HG02840 (cell line): ENCODE results near the gene STEAP3.

ENCODE experiments used
- ATAC-seq: cut with Tn5 transposase; IDR thresholded peaks from one replicate; pipeline ENCODE4 v1.9.1; 2021; ENCODE audit warnings: mild to moderate bottlenecking, moderate library complexity, moderate number of reproducible peaks; ENCODE audit not compliant: unreplicated experiment, low FRiP score

The STEAP3 gene

DNA sequence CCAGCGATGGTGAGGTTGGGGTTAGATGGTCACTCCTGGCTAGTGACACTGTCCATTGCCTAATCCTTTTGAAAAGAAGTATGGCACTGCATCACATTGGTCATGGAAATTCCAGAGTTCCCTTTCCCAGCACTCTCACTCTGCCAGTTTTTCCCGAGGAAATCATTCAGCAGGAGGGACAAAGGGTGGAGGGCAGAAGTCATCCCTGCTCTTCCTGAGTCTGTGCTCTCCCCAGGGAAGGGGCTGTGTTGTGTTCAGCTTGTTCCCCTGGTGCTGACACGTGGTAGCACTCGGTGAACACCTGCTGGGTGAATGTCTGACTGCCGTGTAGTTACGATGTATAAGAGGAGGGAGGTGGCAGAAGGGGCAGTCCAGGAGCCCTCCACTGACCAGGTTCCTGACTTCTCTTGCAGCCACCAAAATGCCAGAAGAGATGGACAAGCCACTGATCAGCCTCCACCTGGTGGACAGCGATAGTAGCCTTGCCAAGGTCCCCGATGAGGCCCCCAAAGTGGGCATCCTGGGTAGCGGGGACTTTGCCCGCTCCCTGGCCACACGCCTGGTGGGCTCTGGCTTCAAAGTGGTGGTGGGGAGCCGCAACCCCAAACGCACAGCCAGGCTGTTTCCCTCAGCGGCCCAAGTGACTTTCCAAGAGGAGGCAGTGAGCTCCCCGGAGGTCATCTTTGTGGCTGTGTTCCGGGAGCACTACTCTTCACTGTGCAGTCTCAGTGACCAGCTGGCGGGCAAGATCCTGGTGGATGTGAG, 21.6 kb downstream of the STEAP3 start:
- no peak for ATAC-seq

GRCh38 chr2:119245841-119246230, 22.2 kb downstream of the STEAP3 start:
- ATAC-seq = no peak

DNA sequence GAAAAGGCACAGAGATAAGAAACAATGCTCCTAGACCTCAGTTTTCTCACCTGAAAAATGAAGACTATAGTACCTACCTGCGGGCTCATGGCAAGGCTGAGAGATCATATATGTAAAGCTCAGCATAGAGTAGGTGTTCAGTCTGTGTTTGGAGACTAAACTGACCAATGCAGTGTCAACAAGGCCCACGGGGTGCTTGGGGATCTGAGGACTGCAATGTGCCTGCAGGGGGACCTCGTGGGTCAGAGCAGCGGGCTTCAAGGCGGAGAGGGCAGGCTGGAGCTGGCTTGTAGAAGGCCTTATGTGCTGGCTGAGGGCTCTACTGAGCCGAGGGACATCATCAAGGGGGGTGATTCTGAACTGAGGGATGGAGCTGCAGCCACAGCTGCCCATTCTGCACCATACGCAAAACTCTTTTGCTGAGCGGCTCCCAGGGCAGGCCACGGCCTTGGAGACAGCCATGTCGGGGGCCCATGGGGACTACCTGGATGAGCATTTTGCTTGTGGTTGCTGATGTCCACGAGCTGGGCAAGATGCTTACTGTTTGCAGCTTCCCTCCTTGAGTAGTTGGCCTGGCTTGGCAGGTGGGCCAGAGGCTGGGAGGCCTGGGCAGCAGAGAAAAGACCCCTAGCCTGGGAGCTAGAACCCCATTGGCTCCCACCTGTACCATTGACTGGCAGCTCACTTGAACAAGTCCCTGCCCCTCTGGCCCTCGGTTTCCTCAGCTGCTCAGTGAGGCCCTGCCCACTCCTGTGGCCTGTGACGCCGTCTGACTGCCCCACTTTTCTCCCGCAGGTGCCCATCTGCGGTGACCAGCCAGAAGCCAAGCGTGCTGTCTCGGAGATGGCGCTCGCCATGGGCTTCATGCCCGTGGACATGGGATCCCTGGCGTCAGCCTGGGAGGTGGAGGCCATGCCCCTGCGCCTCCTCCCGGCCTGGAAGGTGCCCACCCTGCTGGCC, 23.5 kb downstream of the STEAP3 start:
- no peak for ATAC-seq

DNA sequence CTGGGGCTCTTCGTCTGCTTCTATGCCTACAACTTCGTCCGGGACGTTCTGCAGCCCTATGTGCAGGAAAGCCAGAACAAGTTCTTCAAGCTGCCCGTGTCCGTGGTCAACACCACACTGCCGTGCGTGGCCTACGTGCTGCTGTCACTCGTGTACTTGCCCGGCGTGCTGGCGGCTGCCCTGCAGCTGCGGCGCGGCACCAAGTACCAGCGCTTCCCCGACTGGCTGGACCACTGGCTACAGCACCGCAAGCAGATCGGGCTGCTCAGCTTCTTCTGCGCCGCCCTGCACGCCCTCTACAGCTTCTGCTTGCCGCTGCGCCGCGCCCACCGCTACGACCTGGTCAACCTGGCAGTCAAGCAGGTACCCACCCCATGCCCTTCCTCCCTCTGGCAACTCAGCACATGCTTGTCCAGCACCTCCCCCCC, 24.2 kb downstream of the STEAP3 start:
- ATAC-seq = no peak

GRCh38 chr2:119248311-119248710, 24.7 kb downstream of the STEAP3 start:
- no peak for ATAC-seq

- no peak for ATAC-seq
Observed at GRCh38 chr2:119248751-119249150, 25.1 kb downstream of the STEAP3 start.

GRCh38 chr2:119249311-119249710, 25.7 kb downstream of the STEAP3 start:
- ATAC-seq = no peak

- no peak for ATAC-seq
Observed at GRCh38 chr2:119249855-119250717, 26.5 kb downstream of the STEAP3 start.

GRCh38 chr2:119250718-119251290, 27.2 kb downstream of the STEAP3 start:
- ATAC-seq = no peak

- ATAC-seq = no peak
Observed at GRCh38 chr2:119251652-119252051, 28.0 kb downstream of the STEAP3 start.

- ATAC-seq = no peak
Observed at GRCh38 chr2:119252186-119253113, 28.8 kb downstream of the STEAP3 start.

DNA sequence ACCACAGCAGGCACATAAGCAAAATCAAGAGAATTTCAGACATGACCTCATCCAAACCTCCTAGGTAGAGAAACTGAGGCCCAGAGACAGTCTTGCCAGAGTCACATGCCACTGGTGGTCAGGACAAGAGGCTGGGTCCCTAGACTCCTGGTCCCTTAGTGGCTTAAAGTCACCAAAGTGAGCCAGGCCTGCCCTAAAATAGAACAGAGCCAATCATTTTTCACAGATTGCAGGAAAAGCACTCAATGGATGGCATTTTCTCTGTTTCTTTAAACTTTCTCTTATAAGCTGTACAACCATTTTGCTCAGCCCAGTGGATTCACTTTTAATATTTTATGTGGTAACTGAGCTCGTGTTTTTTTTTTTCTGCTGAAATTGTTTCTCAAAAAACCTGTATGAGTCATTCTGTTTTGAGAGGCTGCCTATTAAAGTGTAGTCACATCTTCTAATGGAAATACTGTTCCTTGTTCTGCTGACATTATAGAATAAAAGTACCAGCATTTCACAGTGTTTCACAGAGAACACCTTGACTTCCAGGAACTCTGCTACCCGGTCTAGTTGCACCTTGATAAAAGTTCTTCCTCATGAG, 29.6 kb downstream of the STEAP3 start:
- ATAC-seq = no peak

- no peak for ATAC-seq
Observed at GRCh38 chr2:119253760-119254600, 30.3 kb downstream of the STEAP3 start.

GRCh38 chr2:119254601-119255080, 31.0 kb downstream of the STEAP3 start:
- ATAC-seq = no peak

DNA sequence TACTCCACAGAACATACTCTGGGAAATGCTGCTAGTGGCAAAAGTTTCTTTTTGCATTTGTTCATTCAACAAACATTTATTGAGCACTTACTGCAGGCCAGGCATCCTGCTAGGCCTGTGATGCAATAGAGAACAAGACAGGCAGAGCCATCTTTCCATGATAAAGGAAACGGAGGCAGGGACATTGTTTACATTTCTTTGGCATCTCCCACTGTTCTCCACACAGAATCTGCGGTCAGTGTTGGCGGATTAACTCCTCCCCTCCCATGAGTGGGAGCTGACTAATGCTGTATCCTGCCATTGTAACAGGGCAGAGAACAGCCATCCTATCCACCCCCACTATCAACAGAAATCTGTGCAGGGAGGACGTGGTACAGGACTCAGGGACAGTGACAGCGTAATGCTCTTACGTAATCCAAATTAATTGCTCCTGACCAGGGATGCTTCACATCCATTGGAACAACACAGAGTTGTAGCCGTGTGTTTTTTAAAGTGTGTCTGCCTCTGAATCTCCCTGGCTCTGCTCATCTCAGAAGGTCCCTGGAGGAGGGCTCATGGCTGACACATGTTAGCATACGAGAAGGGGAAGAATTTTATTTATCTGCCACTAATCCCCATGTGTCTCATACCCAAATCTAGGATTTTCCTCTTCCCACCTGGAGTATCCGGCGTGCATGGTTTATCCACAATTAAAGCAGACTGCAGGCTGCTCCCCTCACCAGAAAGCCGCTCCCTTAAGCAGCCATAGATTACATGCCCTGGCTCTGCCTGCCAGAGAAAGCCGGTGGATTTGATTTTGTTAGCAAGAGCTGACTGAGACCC, 32.3 kb downstream of the STEAP3 start:
- no peak for ATAC-seq

DNA sequence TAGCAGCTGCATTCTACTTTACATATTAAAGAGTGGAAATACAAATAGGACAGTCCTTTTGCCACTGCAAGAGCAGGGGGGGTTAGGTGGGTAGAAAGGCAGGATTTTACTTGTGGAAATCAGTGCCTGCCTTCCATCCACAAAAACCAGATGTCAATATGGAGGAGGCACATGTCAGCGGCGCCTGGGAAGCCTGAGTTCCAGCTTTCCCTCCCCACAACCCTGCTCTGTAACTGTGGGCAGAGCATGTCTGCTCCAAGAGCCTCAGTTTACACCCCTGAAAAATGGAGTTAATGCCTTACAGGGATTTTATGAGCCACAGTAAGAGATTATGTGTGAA, 32.9 kb downstream of the STEAP3 start:
- no peak for ATAC-seq

DNA sequence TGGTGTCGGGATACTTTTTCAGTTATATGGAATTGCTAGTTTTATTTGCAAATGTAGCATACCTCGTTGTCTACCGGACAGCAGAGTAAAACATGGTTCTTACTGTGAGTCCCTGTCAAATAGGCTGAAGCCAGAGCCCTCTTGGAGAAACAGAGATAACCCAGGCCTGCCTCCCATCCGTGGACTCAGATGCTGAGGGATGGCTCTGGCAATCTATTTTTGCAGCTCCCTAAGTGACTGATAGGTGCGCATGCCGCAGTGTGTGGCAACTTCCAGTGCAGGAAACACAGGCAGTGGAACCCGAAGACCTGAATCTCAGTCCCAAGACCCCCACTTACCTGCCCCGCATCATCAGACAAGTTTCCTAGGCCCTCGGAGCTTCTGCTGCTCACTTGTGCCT, 33.6 kb downstream of the STEAP3 start:
- ATAC-seq = no peak
